Ishikawa (cell line): Measurements from ENCODE around the gene HAPSTR1.

Experiments used
- CEBPB ChIP-seq: IDR thresholded peaks from 2 replicates; pipeline ENCODE4 v1.6.1; 2012
- CREB1 ChIP-seq: IDR thresholded peaks from 2 replicates; pipeline ENCODE4 v1.6.1; 2012; ENCODE audit warnings: low read depth
- EGR1 ChIP-seq: IDR thresholded peaks from 2 replicates; pipeline ENCODE4 v1.6.1; 2012
- EP300 ChIP-seq: IDR thresholded peaks from 2 replicates; pipeline ENCODE4 v1.6.1; 2012; ENCODE audit warnings: borderline replicate concordance
- FOXM1 ChIP-seq: IDR thresholded peaks from 2 replicates; pipeline ENCODE4 v1.6.1; 2012; ENCODE audit warnings: low read depth, borderline replicate concordance
- NFIC ChIP-seq: IDR thresholded peaks from 2 replicates; pipeline ENCODE4 v1.6.1; 2012
- RAD21 ChIP-seq: IDR thresholded peaks from 2 replicates; pipeline ENCODE4 v1.6.1; 2012; ENCODE audit warnings: low read depth
- TAF1 ChIP-seq: IDR thresholded peaks from 2 replicates; pipeline ENCODE4 v1.6.1; 2012; ENCODE audit warnings: low read depth, mild to moderate bottlenecking
- TCF12 ChIP-seq: IDR thresholded peaks from 2 replicates; pipeline ENCODE4 v1.6.1; 2012; ENCODE audit warnings: low read depth
- TEAD4 ChIP-seq: IDR thresholded peaks from 2 replicates; pipeline ENCODE4 v1.6.1; 2012
- YY1 ChIP-seq: IDR thresholded peaks from 2 replicates; pipeline ENCODE4 v1.6.1; 2012; ENCODE audit warnings: low read depth
- ZBTB7A ChIP-seq: IDR thresholded peaks from 2 replicates; pipeline ENCODE4 v1.6.1; 2012; ENCODE audit warnings: low read depth
- TF ChIP-seq, protein P1 (sequence below): IDR thresholded peaks from 2 replicates; pipeline ENCODE4 v1.6.1; 2012; ENCODE audit warnings: low read depth, mild to moderate bottlenecking
- TF ChIP-seq, protein P2 (sequence below): IDR thresholded peaks from 2 replicates; pipeline ENCODE4 v1.6.1; 2012
- TF ChIP-seq, protein P3 (sequence below): IDR thresholded peaks from 2 replicates; pipeline ENCODE4 v1.6.1; 2012

Gene HAPSTR1

DNA sequence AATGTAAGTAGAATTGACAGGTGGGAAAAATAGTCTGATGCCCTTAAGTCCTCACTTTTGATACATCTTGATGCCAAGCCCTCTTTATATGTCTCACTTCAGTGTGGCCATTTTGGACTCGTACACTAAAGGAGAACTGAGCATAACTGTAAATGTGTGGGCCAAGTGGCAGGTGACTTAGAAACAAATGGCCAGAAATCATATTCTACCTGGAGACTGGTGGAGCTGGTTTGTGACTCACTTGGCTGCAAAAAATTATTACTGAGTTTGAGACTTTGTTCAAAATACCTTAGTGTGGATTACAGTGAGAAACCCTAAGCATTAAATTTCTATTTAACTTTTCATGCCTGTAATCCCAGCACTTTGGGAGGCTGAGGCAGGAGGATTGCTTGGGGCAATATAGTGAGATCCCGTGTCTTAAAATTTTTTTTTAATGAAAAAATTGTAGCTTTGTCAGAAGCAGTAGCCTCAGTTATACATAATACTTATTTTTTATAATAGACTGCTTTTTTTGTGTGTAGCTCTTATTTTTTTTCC, 5.0 kb downstream of the HAPSTR1 start:
- no peak for TF ChIP-seq NFIC

- TF ChIP-seq, protein P1, sequence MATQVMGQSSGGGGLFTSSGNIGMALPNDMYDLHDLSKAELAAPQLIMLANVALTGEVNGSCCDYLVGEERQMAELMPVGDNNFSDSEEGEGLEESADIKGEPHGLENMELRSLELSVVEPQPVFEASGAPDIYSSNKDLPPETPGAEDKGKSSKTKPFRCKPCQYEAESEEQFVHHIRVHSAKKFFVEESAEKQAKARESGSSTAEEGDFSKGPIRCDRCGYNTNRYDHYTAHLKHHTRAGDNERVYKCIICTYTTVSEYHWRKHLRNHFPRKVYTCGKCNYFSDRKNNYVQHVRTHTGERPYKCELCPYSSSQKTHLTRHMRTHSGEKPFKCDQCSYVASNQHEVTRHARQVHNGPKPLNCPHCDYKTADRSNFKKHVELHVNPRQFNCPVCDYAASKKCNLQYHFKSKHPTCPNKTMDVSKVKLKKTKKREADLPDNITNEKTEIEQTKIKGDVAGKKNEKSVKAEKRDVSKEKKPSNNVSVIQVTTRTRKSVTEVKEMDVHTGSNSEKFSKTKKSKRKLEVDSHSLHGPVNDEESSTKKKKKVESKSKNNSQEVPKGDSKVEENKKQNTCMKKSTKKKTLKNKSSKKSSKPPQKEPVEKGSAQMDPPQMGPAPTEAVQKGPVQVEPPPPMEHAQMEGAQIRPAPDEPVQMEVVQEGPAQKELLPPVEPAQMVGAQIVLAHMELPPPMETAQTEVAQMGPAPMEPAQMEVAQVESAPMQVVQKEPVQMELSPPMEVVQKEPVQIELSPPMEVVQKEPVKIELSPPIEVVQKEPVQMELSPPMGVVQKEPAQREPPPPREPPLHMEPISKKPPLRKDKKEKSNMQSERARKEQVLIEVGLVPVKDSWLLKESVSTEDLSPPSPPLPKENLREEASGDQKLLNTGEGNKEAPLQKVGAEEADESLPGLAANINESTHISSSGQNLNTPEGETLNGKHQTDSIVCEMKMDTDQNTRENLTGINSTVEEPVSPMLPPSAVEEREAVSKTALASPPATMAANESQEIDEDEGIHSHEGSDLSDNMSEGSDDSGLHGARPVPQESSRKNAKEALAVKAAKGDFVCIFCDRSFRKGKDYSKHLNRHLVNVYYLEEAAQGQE, result no peak
- no peak for TF ChIP-seq TEAD4
- TF ChIP-seq FOXM1, result no peak
- TF ChIP-seq CREB1, result no peak
- no peak for TF ChIP-seq TCF12
- no peak for TF ChIP-seq YY1
- TF ChIP-seq RAD21, result no peak
- no peak for TF ChIP-seq TAF1
- TF ChIP-seq EGR1, result no peak
- TF ChIP-seq CEBPB, result no peak
These were observed 6.1 kb downstream of the HAPSTR1 start for GRCh38 chr16:9097266-9098219.

DNA sequence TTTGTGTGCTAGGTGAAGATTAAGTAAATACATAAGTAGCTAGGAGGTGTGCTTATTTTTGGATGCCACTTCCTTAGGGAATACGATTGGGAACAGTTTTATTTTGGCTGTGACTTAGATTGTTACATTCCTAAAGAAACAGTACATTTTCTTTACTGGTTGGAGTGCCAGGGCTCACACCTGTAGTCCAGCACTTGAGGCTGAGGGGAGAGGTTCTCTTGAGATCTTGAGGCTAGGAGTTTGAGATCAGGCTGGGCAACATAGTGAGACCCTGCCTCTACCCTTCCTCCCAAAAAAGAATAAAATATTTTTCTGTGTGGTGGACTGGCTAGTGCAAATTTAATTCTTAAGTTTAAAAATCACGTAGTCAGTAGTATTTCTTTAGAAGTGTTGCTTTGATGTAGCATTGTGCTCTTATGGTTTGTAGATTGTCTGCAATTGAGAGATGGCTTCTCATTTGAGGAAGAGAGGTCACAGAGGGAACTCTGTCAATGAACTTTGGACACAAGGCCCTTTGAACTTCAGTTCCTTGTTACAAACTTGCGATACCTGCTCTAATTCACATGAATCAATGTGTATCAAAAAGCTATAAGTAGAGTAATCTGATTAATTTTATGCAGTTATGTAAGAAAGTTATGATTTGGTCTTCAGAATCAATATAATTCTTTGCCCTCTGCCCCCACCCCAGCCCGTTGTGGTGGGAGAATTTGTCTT, 7.1 kb downstream of the HAPSTR1 start:
- no peak for TF ChIP-seq TEAD4
- TF ChIP-seq EGR1, result no peak
- TF ChIP-seq TAF1, result no peak
- no peak for TF ChIP-seq CREB1
- TF ChIP-seq NFIC, result no peak
- TF ChIP-seq, protein P2, sequence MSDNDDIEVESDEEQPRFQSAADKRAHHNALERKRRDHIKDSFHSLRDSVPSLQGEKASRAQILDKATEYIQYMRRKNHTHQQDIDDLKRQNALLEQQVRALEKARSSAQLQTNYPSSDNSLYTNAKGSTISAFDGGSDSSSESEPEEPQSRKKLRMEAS, result no peak
- no peak for TF ChIP-seq CEBPB
- TF ChIP-seq, protein P3, sequence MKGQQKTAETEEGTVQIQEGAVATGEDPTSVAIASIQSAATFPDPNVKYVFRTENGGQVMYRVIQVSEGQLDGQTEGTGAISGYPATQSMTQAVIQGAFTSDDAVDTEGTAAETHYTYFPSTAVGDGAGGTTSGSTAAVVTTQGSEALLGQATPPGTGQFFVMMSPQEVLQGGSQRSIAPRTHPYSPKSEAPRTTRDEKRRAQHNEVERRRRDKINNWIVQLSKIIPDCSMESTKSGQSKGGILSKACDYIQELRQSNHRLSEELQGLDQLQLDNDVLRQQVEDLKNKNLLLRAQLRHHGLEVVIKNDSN, result no peak
- no peak for TF ChIP-seq FOXM1

- TF ChIP-seq EGR1, result no peak
- TF ChIP-seq, protein P2, result no peak
- TF ChIP-seq TCF12, result no peak
- TF ChIP-seq NFIC, result no peak
- TF ChIP-seq CREB1, result no peak
- TF ChIP-seq EP300, result no peak
- TF ChIP-seq TEAD4, result no peak
- TF ChIP-seq CEBPB, result no peak
- TF ChIP-seq ZBTB7A, result no peak
- TF ChIP-seq, protein P3, result no peak
- no peak for TF ChIP-seq YY1
- TF ChIP-seq, protein P1, result no peak
These were observed 7.7 kb downstream of the HAPSTR1 start for GRCh38 chr16:9099131-9099625.

- TF ChIP-seq, protein P3, result no peak
- TF ChIP-seq TEAD4, result no peak
- TF ChIP-seq, protein P2, result no peak
- no peak for TF ChIP-seq ZBTB7A
- no peak for TF ChIP-seq FOXM1
- TF ChIP-seq, protein P1, result no peak
- no peak for TF ChIP-seq NFIC
- no peak for TF ChIP-seq CEBPB
- TF ChIP-seq CREB1, result no peak
These were observed 10.9 kb downstream of the HAPSTR1 start for GRCh38 chr16:9102379-9102778.
